Adrenal gland (tissue), 12 donors: Measurements from ENCODE around the gene WDFY4. TPM values are rescaled to one million over a fixed set of nuclear protein-coding genes. Genes with fewer than 3 reads are reported as not detected.

Experiments
- DNase-seq, 7 donors: peaks; one replicate each; pipeline ENCODE4 v3.0.0-alpha.2; 2019 to 2020
- H3K27ac ChIP-seq, 5 donors: fragments of 200-600 bp; sonication (generic) in 4 of 5; 1 replicate in 3 of 5; 2 replicates in 2 of 5; pipeline versions ENCODE4 v1.5.1 to v1.8.0; 2016 to 2020; ENCODE audit warnings: mild to moderate bottlenecking in 1 of 5
- H3K27me3 ChIP-seq: fragments of 200-600 bp; 2 replicates; pipeline ENCODE4 v1.8.0; 2021
- H3K36me3 ChIP-seq, 2 donors: fragments of 200-600 bp; replicated peaks in 1 of 2; 1 replicate in 1 of 2; 2 replicates in 1 of 2; pipeline versions ENCODE4 v1.5.1 to v1.8.0; 2018 to 2022
- H3K4me1 ChIP-seq, 2 donors: fragments of 200-600 bp; replicated peaks in 1 of 2; 1 replicate in 1 of 2; 2 replicates in 1 of 2; pipeline versions ENCODE4 v1.5.1 to v1.8.0; 2018 to 2021
- H3K4me3 ChIP-seq, 4 donors: fragments of 200-600 bp; sonication (generic) in 3 of 4; one replicate each; pipeline ENCODE4 v1.5.1; 2016 to 2018
- H3K9me3 ChIP-seq, 3 donors: fragments of 200-600 bp; sonication (generic) in 1 of 3; replicated peaks in 1 of 3; 1 replicate in 2 of 3; 2 replicates in 1 of 3; pipeline versions ENCODE4 v1.5.1 to v1.8.0; 2016 to 2021
- POLR2A ChIP-seq, 2 donors: fragments of 450-650 bp; IDR thresholded peaks; one replicate each; pipeline ENCODE4 v1.6.1; 2017; ENCODE audit warnings: antibody characterized with exemption in 2 of 2, mild to moderate bottlenecking in 2 of 2, moderate library complexity in 1 of 2
- WGBS, 4 donors: extraction: QIAGEN DNeasy Blood & Tissue Kit in 2 of 4; methylation state at CpG; one replicate each; pipeline versions ENCODE4 v1.1.5 to v1.1.7; 2013 to 2017; 5-methylcytosine and 5-hydroxymethylcytosine counted together
- intact Hi-C, 2 donors: fragments of 100-400 bp; cut with DNase I; formaldehyde crosslinking; loops; one replicate each; pipeline versions ENCODE4 v1.14.1 to v1.15.0; 2022 to 2023
- polyA plus RNA-seq, 3 donors: library from polyadenylated mRNA; stranded (reverse); fragments of 200-250 nt in 2 of 3; fragments of 350-450 nt in 1 of 3; fragmentation: Illumina TruSeq in 1 of 3; extraction: RNeasy Lipid Tissue Mini Kit (QIAGEN cat#74804) in 1 of 3; gene quantifications; one replicate each; pipeline ENCODE4 v1.2.3, GENCODE V29; 2013 to 2014
- total RNA-seq, 9 donors: library from RNA; depleted of rRNA in 4 of 9; stranded (reverse); fragments of >200 nt in 4 of 9; fragments of 120-200 nt in 1 of 9; fragmentation: NEBNext Ultra II Directional in 1 of 9; extraction: Animal tissue kit (Norgen Biotek cat#: 25700) in 1 of 9; gene quantifications; one replicate each; pipeline versions ENCODE4 v1.1.0 to v1.2.4, GENCODE V29; 2013 to 2023
- TF ChIP-seq, protein P1 (sequence below), 6 experiments: fragments of 450-650 bp in 4 of 6; fragments of 200-600 bp in 2 of 6; sonication (generic) in 1 of 6; IDR thresholded peaks; 1 replicate in 5 of 6; 2 replicates in 1 of 6; pipeline versions ENCODE4 v1.5.1 to v1.8.0; 2016 to 2021; ENCODE audit warnings: antibody characterized with exemption in 6 of 6, mild to moderate bottlenecking in 2 of 6, moderate library complexity in 1 of 6
- donor health status: healthy with polysubstance abuse.
- donor health status: Bipolar disorder and iron deficiency.
- donor health status: DM: yes; HTN: yes; CAD: no.
- donor health status: DM: no; HTN: no; CAD: no.
- donor health status: DM: no; HTN: no; CAD: no.
- donor health status: DM: yes; HTN: yes; CAD: no.

Gene WDFY4
- total and polyA plus RNA-seq, 12 donors: 0.61 to 9.9 (median 5.7) TPM

GRCh38 chr10:48724127-48724526, 39.5 kb downstream of the WDFY4 start:
- Histone ChIP-seq H3K27me3 (no peaks in the 10 kb centered on the region), H3K36me3 (no peaks in the 10 kb centered on the region), H3K4me1 (no peaks in the 10 kb centered on the region), H3K4me3 (no peak overlapping the region), H3K27ac (no peak overlapping the region), H3K9me3 (no peaks in the 10 kb centered on the region)
- WGBS, 4 donors: 57 to 70% (median 65%) methylated on average over 7 of the region's 7 CpGs
- intact Hi-C loops: no loop called here
- TF ChIP-seq, protein P1, sequence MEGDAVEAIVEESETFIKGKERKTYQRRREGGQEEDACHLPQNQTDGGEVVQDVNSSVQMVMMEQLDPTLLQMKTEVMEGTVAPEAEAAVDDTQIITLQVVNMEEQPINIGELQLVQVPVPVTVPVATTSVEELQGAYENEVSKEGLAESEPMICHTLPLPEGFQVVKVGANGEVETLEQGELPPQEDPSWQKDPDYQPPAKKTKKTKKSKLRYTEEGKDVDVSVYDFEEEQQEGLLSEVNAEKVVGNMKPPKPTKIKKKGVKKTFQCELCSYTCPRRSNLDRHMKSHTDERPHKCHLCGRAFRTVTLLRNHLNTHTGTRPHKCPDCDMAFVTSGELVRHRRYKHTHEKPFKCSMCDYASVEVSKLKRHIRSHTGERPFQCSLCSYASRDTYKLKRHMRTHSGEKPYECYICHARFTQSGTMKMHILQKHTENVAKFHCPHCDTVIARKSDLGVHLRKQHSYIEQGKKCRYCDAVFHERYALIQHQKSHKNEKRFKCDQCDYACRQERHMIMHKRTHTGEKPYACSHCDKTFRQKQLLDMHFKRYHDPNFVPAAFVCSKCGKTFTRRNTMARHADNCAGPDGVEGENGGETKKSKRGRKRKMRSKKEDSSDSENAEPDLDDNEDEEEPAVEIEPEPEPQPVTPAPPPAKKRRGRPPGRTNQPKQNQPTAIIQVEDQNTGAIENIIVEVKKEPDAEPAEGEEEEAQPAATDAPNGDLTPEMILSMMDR (IDR thresholded peaks at IDR 0.05): no peak
- no peak for TF ChIP-seq POLR2A (IDR thresholded peaks at IDR 0.05)
- no peak for DNase-seq

DNA sequence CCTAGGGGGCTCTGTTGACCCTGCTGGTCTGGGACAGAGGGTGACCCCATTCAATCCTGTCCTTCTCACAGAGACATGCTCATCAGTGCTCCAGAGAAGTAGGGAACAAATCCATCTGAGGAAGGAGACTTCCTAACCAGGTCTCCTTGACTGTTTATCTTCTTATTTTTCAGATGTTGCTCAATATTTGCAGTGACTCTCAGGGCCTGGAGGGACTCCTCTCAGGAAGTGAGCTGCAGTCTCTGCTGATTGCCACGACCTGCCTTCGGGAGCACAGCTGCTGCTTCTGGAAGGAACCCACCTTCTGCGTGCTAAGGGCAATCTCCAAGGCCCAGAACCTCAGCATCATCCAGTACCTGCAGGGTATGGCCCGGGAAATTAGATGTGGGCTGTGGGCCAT, 41.0 kb downstream of the WDFY4 start:
- WGBS, 4 donors: 62 to 80% (median 71%) methylated on average over 3 to 4 of the region's 4 CpGs
- Histone ChIP-seq H3K4me3 (no peak overlapping the region), H3K36me3 (no peaks in the 10 kb centered on the region), H3K27ac (no peak overlapping the region), H3K27me3 (no peaks in the 10 kb centered on the region), H3K4me1 (no peaks in the 10 kb centered on the region), H3K9me3 (no peaks in the 10 kb centered on the region)
- DNase-seq: no peak
- intact Hi-C loops: no loop called here
- no peak for TF ChIP-seq POLR2A (IDR thresholded peaks at IDR 0.05)
- TF ChIP-seq, protein P1 (IDR thresholded peaks at IDR 0.05): no peak

DNA sequence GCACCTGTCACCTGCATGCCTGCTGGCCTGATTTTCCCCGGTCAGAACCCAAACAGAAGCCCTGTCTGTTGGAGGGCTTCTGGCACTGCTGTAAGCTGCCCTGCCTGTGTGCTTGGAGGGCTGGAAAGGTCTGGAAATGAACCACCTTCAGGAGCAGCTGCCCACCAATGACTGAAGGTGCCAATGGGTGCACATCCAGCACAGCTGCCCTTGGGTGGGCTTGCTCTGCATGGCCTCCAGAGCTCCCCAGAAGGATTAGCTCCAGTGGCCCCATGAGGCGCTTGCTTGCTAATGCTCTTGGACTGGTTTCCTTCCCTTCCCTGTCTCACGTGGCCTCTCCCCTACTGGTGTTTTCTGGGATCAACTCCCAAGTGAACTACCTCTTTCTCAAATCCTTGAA, 43.2 kb downstream of the WDFY4 start:
- 72 to 90% (median 77%) methylated on average over 3 of the region's 3 CpGs for WGBS, 4 donors
- Histone ChIP-seq H3K9me3 (no peaks in the 10 kb centered on the region), H3K36me3 (no peaks in the 10 kb centered on the region), H3K4me3 (no peak overlapping the region), H3K27ac (no peak overlapping the region), H3K4me1 (no peaks in the 10 kb centered on the region), H3K27me3 (no peaks in the 10 kb centered on the region)
- no peak for DNase-seq
- TF ChIP-seq, protein P1 (IDR thresholded peaks at IDR 0.05): no peak
- TF ChIP-seq POLR2A (IDR thresholded peaks at IDR 0.05): no peak
- intact Hi-C loops: no loop called here

DNA sequence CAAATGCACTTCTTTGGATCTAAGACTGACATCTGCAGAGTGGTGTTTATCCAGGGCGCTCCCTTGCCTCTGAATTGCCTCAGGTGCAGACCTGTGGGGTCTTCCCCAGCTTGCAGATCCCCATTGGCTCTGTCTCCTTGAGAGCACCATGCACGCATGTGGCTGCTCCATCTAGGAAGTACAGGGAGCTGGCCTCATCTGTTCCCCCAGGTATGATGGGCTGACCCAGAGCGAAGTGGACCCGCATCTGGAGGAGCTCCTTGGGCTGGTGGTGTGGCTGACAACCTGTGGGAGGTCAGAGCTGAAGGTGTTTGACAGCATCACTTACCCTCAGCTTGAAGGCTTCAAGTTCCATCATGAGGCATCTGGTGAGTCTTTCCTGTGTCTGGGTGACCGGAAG, 44.5 kb downstream of the WDFY4 start:
- Histone ChIP-seq H3K4me1 (no peaks in the 10 kb centered on the region), H3K36me3 (no peaks in the 10 kb centered on the region), H3K27ac (no peak overlapping the region), H3K9me3 (no peaks in the 10 kb centered on the region), H3K4me3 (no peak overlapping the region), H3K27me3 (no peaks in the 10 kb centered on the region)
- no peak for TF ChIP-seq POLR2A (IDR thresholded peaks at IDR 0.05)
- TF ChIP-seq, protein P1 (IDR thresholded peaks at IDR 0.05): no peak
- intact Hi-C loops: no loop called here
- 89 to 100% (median 91%) methylated on average over 1 to 5 of the region's 5 CpGs for WGBS, 4 donors
- no peak for DNase-seq
